Measurements from ENCODE around the gene FAM234B.

DNA sequence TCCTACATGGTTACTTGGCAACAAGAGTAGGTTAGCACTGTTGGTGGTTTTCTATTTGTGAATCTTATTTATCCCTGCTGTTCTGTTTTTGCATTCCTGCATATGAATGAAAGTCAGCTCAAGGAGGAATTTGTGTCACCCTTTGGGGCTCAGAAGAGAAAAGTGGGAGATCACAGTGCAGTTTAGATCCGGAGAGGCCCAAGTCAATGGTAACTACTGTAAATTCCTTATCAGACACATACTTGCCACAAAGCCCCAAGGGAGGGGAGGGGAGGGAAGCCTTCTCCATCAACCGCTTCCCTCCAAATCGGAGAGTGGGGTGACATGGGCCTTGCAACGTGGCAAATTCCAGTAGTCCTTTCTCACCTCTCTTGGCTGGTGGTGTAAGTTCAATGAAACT is 44.3 kb downstream of the FAM234B start:
- no peak for TF ChIP-seq FOXA1 (IDR thresholded peaks at IDR 0.05)
- no peak for TF ChIP-seq SP1 (IDR thresholded peaks at IDR 0.05)
- TF ChIP-seq ZNF384 (IDR thresholded peaks at IDR 0.05) = no peak
- no peak for TF ChIP-seq BHLHE40 (IDR thresholded peaks at IDR 0.05; ENCODE audit: borderline replicate concordance)
- no peak for TF ChIP-seq LEF1 (IDR thresholded peaks at IDR 0.05; ENCODE audit: borderline replicate concordance)

Data from HEK293T (cell line).